Testis (tissue), 3 donors: Measurements from ENCODE around the gene TGFBR2. TPM values are rescaled to one million over a fixed set of nuclear protein-coding genes. Genes with fewer than 3 reads are reported as not detected.

ENCODE experiments used
- DNase-seq: peaks from one replicate; pipeline ENCODE4 v3.0.0-alpha.2; 2019
- H3K27ac ChIP-seq, 2 donors: fragments of 200-600 bp; sonication (generic); one replicate each; pipeline ENCODE4 v1.5.1; 2019
- H3K27me3 ChIP-seq: fragments of 200-600 bp; sonication (generic); one replicate; pipeline ENCODE4 v1.5.1; 2019
- H3K36me3 ChIP-seq: fragments of 200-600 bp; sonication (generic); one replicate; pipeline ENCODE4 v1.5.1; 2017; ENCODE audit warnings: low read depth; ENCODE audit errors: missing control alignments
- H3K4me1 ChIP-seq: fragments of 200-600 bp; sonication (generic); one replicate; pipeline ENCODE4 v1.5.1; 2019
- H3K4me3 ChIP-seq, 2 donors: fragments of 200-600 bp; sonication (generic); one replicate each; pipeline ENCODE4 v1.5.1; 2017 to 2019
- H3K9me3 ChIP-seq: fragments of 200-600 bp; sonication (generic); one replicate; pipeline ENCODE4 v1.5.1; 2017
- CTCF ChIP-seq, 3 experiments: fragments of 450-650 bp in 2 of 3; fragments of 200-600 bp in 1 of 3; sonication (generic) in 1 of 3; IDR thresholded peaks; one replicate each; pipeline ENCODE4 v1.5.1; 2016 to 2019; ENCODE audit warnings: antibody characterized with exemption in 3 of 3, mild to moderate bottlenecking in 2 of 3, moderate library complexity in 1 of 3
- POLR2A ChIP-seq: fragments of 450-650 bp; IDR thresholded peaks from one replicate; pipeline ENCODE4 v1.6.1; 2017; ENCODE audit warnings: antibody characterized with exemption, mild to moderate bottlenecking, moderate library complexity
- WGBS, 2 donors: methylation state at CpG; one replicate each; pipeline ENCODE4 v1.1.5; 2018; 5-methylcytosine and 5-hydroxymethylcytosine counted together
- intact Hi-C: fragments of 100-400 bp; cut with DNase I; formaldehyde crosslinking; loops from one replicate; pipeline ENCODE4 v1.15.1; 2023; ENCODE audit warnings: low total_unique reads
- polyA plus RNA-seq: library from polyadenylated mRNA; stranded (reverse); fragments of 350-450 nt; fragmentation: Illumina TruSeq; extraction: RNeasy Lipid Tissue Mini Kit (QIAGEN cat#74804); gene quantifications from one replicate; pipeline ENCODE4 v1.2.3, GENCODE V29; 2014; ENCODE audit warnings: low read depth, low replicate concordance; ENCODE audit not compliant: insufficient read depth
- total RNA-seq, 2 donors: library from RNA; depleted of rRNA; stranded (reverse); fragments of >200 nt; gene quantifications; one replicate each; pipeline ENCODE4 v1.2.3, GENCODE V29; 2016

The TGFBR2 gene
- total and polyA plus RNA-seq, 3 donors from 2014 or later, result 18.7 to 35.3 (median 26.1) TPM

DNA sequence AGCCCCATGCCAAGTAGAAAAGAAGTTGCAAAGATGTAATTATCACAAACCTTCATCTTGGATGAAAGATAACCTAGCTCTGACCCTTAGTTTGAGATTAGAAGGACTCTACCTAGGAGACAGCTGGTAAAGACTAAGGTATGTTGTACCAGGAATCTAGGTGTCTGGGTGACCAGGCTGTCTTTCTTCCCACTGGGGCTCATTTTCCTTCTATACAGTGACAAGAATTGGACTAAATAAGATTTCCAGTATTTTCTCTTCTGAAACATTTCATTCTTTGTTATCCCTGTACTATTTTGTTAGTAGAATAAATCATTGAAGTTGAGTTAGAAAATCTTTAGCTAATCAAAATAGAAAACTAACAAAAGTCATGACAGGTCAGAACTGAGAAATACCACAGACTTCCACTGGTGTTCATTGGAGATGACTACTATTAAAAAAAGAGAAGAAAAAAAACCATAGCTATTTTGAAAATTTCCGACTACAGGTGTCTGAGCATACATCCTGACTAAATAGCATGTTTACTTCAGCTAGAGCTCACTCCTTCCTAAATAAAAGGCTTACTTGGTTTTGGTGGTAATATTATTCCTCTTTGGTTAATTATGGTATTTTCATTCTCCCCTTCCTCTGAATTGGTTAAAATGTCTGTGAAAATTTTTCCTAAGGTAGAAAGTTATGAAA lies 10.1 kb downstream of the TGFBR2 start:
- Histone ChIP-seq H3K4me3 (no peak overlapping the region), H3K36me3 (no peaks in the 10 kb centered on the region), H3K27me3 (no peaks in the 10 kb centered on the region), H3K4me1 (no peaks in the 10 kb centered on the region), H3K9me3 (no peaks in the 10 kb centered on the region), H3K27ac (no peak overlapping the region)
- DNase-seq, result no peak
- intact Hi-C loops, result no loop called here
- WGBS, 2 donors, result 77 to 95% methylated on average over 1 of the region's 1 CpG
- TF ChIP-seq CTCF (IDR thresholded peaks at IDR 0.05) (no peak), POLR2A (no peak)

DNA sequence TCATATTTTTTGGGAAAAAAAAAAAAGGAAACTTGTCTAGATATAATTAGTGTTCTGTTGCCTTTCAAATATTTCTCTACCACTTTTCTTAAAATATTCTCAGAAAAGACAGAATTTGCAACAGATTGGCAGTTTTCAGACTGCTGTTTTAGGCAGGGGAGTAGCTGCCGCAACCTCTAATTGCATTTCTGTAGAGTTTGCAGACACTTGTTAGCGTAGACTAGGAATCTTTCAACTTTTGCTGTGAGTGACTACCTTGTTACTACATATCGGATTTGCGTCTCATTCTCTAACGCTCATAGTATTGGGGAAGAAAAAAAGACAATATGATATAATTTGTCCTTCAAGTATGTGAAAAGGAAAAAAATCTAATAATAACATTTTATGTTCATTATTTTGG lies 10.7 kb downstream of the TGFBR2 start:
- no peak for DNase-seq
- H3K9me3 ChIP-seq, result no peaks in the 10 kb centered on the region
- WGBS, 2 donors, result 92 to 96% methylated on average over 5 of the region's 5 CpGs
- no peaks in the 10 kb centered on the region for H3K27me3 ChIP-seq
- intact Hi-C loops, result no loop called here
- TF ChIP-seq POLR2A, result no peak
- TF ChIP-seq CTCF (IDR thresholded peaks at IDR 0.05), result no peak
- H3K27ac ChIP-seq, result no peak overlapping the region
- H3K4me3 ChIP-seq, result no peak overlapping the region
- no peaks in the 10 kb centered on the region for H3K4me1 ChIP-seq
- no peaks in the 10 kb centered on the region for H3K36me3 ChIP-seq

GRCh38 chr3:30617653-30618052 lies 11.3 kb downstream of the TGFBR2 start:
- Histone ChIP-seq H3K27ac (no peak overlapping the region), H3K36me3 (no peaks in the 10 kb centered on the region), H3K4me3 (no peak overlapping the region), H3K4me1 (no peaks in the 10 kb centered on the region), H3K9me3 (no peaks in the 10 kb centered on the region), H3K27me3 (no peaks in the 10 kb centered on the region)
- DNase-seq, result no peak
- 79 to 88% methylated on average over 2 of the region's 2 CpGs for WGBS, 2 donors
- TF ChIP-seq CTCF (IDR thresholded peaks at IDR 0.05) (no peak), POLR2A (no peak)
- intact Hi-C loops, result no loop called here

DNA sequence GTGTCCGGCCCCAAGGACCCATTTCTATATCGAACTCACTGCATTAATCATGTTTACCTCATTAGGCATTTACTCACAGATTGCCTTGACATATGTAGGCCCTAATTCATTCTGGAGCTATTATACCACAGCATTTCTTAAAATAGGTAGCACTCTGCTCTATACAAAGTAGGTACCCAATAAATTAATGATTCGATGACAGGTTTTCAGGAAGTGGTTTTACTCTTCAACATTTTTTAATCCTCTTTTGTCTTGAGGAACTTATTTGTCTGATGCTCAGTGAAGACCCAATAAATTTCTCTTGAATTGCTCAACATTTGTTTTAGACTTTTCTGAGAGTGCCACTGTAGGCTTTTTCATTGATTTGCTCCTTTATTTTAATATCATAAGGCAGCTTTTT lies 12.1 kb downstream of the TGFBR2 start:
- no peak overlapping the region for H3K4me3 ChIP-seq
- WGBS, 2 donors, result 74 to 92% methylated on average over 3 of the region's 3 CpGs
- DNase-seq, result no peak
- TF ChIP-seq POLR2A, result no peak
- no peak for TF ChIP-seq CTCF (IDR thresholded peaks at IDR 0.05)
- H3K4me1 ChIP-seq, result no peaks in the 10 kb centered on the region
- no peaks in the 10 kb centered on the region for H3K27me3 ChIP-seq
- no peaks in the 10 kb centered on the region for H3K9me3 ChIP-seq
- H3K36me3 ChIP-seq, result no peaks in the 10 kb centered on the region
- H3K27ac ChIP-seq, result no peak overlapping the region
- intact Hi-C loops, result no loop called here

DNA sequence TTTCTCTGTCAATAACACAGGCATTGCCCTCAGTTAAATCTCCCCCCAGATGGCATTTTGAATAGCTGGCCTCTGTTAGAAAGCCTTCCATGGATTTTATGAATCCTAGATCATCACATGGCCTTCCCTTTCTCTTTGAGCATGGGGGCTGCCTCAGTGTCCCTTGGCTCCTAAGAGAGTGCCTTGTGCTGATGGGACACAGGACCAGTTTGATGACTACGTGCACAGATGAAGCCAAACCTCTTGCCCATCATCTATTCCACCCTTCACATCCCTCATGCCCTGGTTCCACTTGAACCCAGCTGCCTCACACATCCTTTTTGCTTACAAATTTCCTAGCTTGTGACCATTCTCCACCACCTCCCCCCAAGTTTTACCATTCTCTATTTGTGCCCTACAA lies 12.9 kb downstream of the TGFBR2 start:
- H3K4me3 ChIP-seq, result no peak overlapping the region
- intact Hi-C loops, result no loop called here
- H3K27me3 ChIP-seq, result no peaks in the 10 kb centered on the region
- 94 to 100% methylated on average over 1 of the region's 1 CpG for WGBS, 2 donors
- no peaks in the 10 kb centered on the region for H3K9me3 ChIP-seq
- no peaks in the 10 kb centered on the region for H3K4me1 ChIP-seq
- DNase-seq, result no peak
- H3K27ac ChIP-seq, result no peak overlapping the region
- no peaks in the 10 kb centered on the region for H3K36me3 ChIP-seq
- TF ChIP-seq POLR2A, result no peak
- TF ChIP-seq CTCF (IDR thresholded peaks at IDR 0.05), result no peak
